GM12891 (cell line): ENCODE measurements around the gene DARS1.

Experiments
- DNase-seq: peaks from one replicate; pipeline ENCODE4 v3.0.0; 2011; ENCODE audit warnings: low spot score; ENCODE audit not compliant: insufficient read length
- FAIRE-seq: peaks from 2 replicates; lab custom pipeline; 2011; peaks lifted over from hg19 to GRCh38; lab: Jason Lieb, UNC
- PAX5 ChIP-seq: IDR thresholded peaks from 2 replicates; pipeline ENCODE4 v1.6.1; 2011; ENCODE audit warnings: low read length, moderate library complexity, mild to moderate bottlenecking; ENCODE audit not compliant: insufficient read depth, severe bottlenecking
- POLR2A ChIP-seq: IDR thresholded peaks from 2 replicates; pipeline ENCODE4 v1.6.1; 2011; ENCODE audit warnings: low read depth, low read length, control low read depth
- POLR2AphosphoS5 ChIP-seq: IDR thresholded peaks from 2 replicates; pipeline ENCODE4 v1.6.1; 2011; ENCODE audit warnings: low read depth, low read length, control low read depth
- POU2F2 ChIP-seq: IDR thresholded peaks from 2 replicates; pipeline ENCODE4 v1.6.1; 2011; ENCODE audit warnings: low read depth, mild to moderate bottlenecking, control low read depth, low read length, moderate library complexity
- SPI1 ChIP-seq: IDR thresholded peaks from 2 replicates; pipeline ENCODE4 v1.6.1; 2011; ENCODE audit warnings: low read depth, low read length, control low read depth
- TAF1 ChIP-seq: IDR thresholded peaks from 2 replicates; pipeline ENCODE4 v1.6.1; 2011; ENCODE audit warnings: low read depth, low read length, control low read depth

The DARS1 gene

GRCh38 chr2:136025057-136025973 lies 39.9 kb upstream of the DARS1 start:
- FAIRE-seq = peak; percentile 91

GRCh38 chr2:136024616-136025015 lies 39.2 kb upstream of the DARS1 start:
- no peak for FAIRE-seq
- no peak for DNase-seq
- TF ChIP-seq POLR2AphosphoS5 (no peak), PAX5 (no peak), SPI1 (no peak), TAF1 (no peak), POU2F2 (no peak), POLR2A (no peak)

More at GRCh38 chr2:136025057-136025973, 39.9 kb upstream of the DARS1 start:
- TF ChIP-seq TAF1 = no peak
- no peak for TF ChIP-seq SPI1
- no peak for DNase-seq

GRCh38 chr2:136024185-136024584 lies 38.8 kb upstream of the DARS1 start:
- no peak for DNase-seq
- no peak for FAIRE-seq
- TF ChIP-seq SPI1 (no peak), POLR2AphosphoS5 (no peak), POU2F2 (no peak), TAF1 (no peak), PAX5 (no peak)

- FAIRE-seq (no peak), DNase-seq (no peak)
- TF ChIP-seq POU2F2 = no peak
- TF ChIP-seq POLR2A = no peak
- TF ChIP-seq PAX5 = no peak
- no peak for TF ChIP-seq POLR2AphosphoS5
- no peak for TF ChIP-seq SPI1
- no peak for TF ChIP-seq TAF1
Measured at GRCh38 chr2:136023416-136023815, 38.0 kb upstream of the DARS1 start.

GRCh38 chr2:136022396-136023146 lies 37.1 kb upstream of the DARS1 start:
- TF ChIP-seq SPI1 = no peak

DNA sequence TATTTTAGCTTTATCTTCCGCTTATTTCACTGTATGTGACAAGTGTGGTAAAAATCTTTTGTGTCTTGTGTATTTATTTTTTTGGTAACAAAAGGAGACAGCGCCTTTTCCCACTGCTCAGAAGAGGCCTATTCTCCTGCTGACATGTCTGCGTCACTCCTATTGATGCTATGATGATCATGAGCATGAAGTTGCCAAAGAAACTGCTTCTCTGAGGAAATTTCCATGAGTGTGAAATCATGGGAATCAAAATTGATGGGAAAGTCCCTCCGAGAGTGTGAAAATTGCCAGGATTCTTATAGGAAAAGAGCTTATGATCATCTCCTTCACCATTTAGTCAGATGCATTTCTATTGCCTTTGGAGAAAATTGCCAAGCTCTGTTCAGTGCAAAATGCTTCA lies 36.5 kb upstream of the DARS1 start:
- no peak for FAIRE-seq
- no peak for TF ChIP-seq POLR2A
- no peak for DNase-seq

More at GRCh38 chr2:136022396-136023146, 37.1 kb upstream of the DARS1 start:
- no peak for DNase-seq
- no peak for FAIRE-seq

- DNase-seq (no peak), FAIRE-seq (no peak)
- TF ChIP-seq PAX5 (no peak), SPI1 (no peak), POLR2AphosphoS5 (no peak), TAF1 (no peak), POLR2A (no peak), POU2F2 (no peak)
Measured at GRCh38 chr2:136021406-136021805, 36.0 kb upstream of the DARS1 start.

- DNase-seq (no peak), FAIRE-seq (peak; percentile 74)
- TF ChIP-seq PAX5 = no peak
- no peak for TF ChIP-seq POU2F2
- TF ChIP-seq SPI1 = no peak
- TF ChIP-seq POLR2A = no peak
- no peak for TF ChIP-seq POLR2AphosphoS5
- TF ChIP-seq TAF1 = no peak
Measured at GRCh38 chr2:136020831-136021230, 35.4 kb upstream of the DARS1 start.

DNA sequence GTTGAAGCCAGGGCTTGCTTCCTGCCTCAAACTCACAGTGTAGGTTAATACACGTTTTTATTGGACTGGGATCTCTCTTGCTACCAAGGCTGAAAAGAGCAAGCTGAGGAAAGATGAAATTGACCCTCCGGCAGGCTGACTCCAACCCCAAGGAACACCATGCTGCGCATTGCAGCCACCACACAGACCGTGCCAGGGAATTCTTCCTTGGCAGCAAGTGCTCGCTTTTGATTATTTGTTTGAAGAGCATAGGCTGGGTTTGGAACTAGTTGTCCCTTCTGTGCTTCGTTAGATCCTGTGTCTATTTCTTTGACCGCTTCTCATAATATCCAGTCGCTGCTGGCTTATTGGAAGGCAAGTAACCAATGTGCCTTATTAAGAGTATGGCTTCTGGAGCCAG lies 34.4 kb upstream of the DARS1 start:
- FAIRE-seq (peak; percentile 9), DNase-seq (no peak)
- TF ChIP-seq POLR2AphosphoS5 = no peak
- no peak for TF ChIP-seq SPI1
- no peak for TF ChIP-seq POLR2A
- no peak for TF ChIP-seq PAX5
- no peak for TF ChIP-seq TAF1

DNA sequence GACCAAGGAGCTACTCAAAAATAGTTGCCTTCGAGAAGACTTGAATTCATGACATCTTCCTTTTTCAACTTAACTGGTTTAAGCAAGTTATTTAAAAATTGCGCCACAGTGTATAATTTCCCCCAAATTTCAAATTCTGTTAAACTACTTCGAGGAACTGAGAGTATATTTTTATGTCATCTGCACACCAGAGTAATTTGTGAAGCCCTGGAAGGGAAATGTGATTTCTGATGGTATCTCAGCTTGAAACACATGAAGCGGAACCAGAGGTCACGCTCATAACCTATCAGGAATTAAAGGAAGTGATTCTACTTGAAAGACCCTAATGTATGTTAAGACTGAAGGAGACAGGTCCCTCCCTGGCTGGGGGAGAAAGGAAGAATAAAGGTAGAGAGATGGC lies 33.9 kb upstream of the DARS1 start:
- DNase-seq (no peak), FAIRE-seq (peak; percentile 89)
- TF ChIP-seq PAX5 = peak; percentile 92
- TF ChIP-seq POU2F2 = no peak
- no peak for TF ChIP-seq POLR2AphosphoS5
- no peak for TF ChIP-seq TAF1
- no peak for TF ChIP-seq POLR2A
- peak; percentile 87 for TF ChIP-seq SPI1

GRCh38 chr2:136017786-136018185 lies 32.4 kb upstream of the DARS1 start:
- TF ChIP-seq POLR2A (no peak), TAF1 (no peak), POLR2AphosphoS5 (no peak), SPI1 (peak; percentile 45)
- FAIRE-seq (no peak), DNase-seq (no peak)
